Measurements from ENCODE around the gene VAV2. TPM values are rescaled to one million over a fixed set of nuclear protein-coding genes. Genes with fewer than 3 reads are reported as not detected.
A peak's percentile ranks its signal among the peaks of the same experiment; 100 is the strongest.

VAV2 gene
- polyA plus RNA-seq, 1 of the 3 experiments (the other 2 are of a cell fraction), result 14.9 TPM

- no peak for TF ChIP-seq ELF1 (IDR thresholded peaks at IDR 0.05)
Measured at GRCh38 chr9:133893191-133893994, 98.7 kb downstream of the VAV2 start (continued).

- POLR2A ChIA-PET, result no interaction called here
- peaks cover 70% of the 10 kb centered on the region for H3K79me2 ChIP-seq (ENCODE audit: insufficient read depth)
Measured at GRCh38 chr9:133892193-133892920, 99.8 kb downstream of the VAV2 start.

GRCh38 chr9:133891741-133892140 lies 100.4 kb downstream of the VAV2 start:
- CTCF ChIA-PET, result no interaction called here
- Histone ChIP-seq H3K27me3 (ENCODE audit: insufficient read depth) (no peaks in the 10 kb centered on the region), H3K4me2 (no peak overlapping the region), H4K20me1 (ENCODE audit: insufficient read depth) (0 out of 2 replicates have a peak, but pooled peaks cover 12% of the 10 kb centered on the region), H3F3A (replicated peaks; ENCODE audit: insufficient read depth) (peaks cover 6% of the 10 kb centered on the region), H3K79me2 (ENCODE audit: insufficient read depth) (peaks cover 68% of the 10 kb centered on the region), H3K4me3 (ENCODE audit: low read depth in 2 of 2, low read length in 1 of 2) (no peak overlapping the region), H3K9me2 (no peaks in the 10 kb centered on the region), H3K4me1 (ENCODE audit: control insufficient read depth in 1 of 2, insufficient read depth in 2 of 2, low read depth in 1 of 2, low read length in 1 of 2) (peaks cover 13 to 44% of the 10 kb centered on the region in 2 experiments; a peak in 2 of 4 replicates), H2AFZ (ENCODE audit: low read depth) (no peak overlapping the region), H3K9ac (no peak overlapping the region), H3K9me3 (no peaks in the 10 kb centered on the region), H3K27ac (ENCODE audit: low read depth in 2 of 2, low read length in 1 of 2) (no peak overlapping the region), H3K36me3 (replicated peaks in 1 of 2; ENCODE audit: control insufficient read depth in 1 of 2, insufficient read depth in 2 of 2, low read length in 1 of 2) (no peaks in the 10 kb centered on the region)
- DNase-seq, result no peak
- 98% methylated on average over 7 of the region's 7 CpGs for WGBS (ENCODE audit: low lambda C conversion rate)
- POLR2A ChIA-PET, result no interaction called here
- TF ChIP-seq ELF1 (IDR thresholded peaks at IDR 0.05) (no peak), FOXJ3 (CRISPR knock-in tag; IDR thresholded peaks at IDR 0.05) (no peak), MAX (IDR thresholded peaks at IDR 0.05; ENCODE audit: low read depth) (no peak), REST (IDR thresholded peaks at IDR 0.05; ENCODE audit: low read depth, low read length) (no peak), MEF2A (IDR thresholded peaks at IDR 0.05; ENCODE audit: borderline replicate concordance, low read depth) (no peak), TEAD4 (IDR thresholded peaks at IDR 0.05; ENCODE audit: borderline replicate concordance, insufficient read depth) (no peak), NRF1 (IDR thresholded peaks at IDR 0.05; ENCODE audit: low read depth, low read length) (no peak), MXI1 (IDR thresholded peaks at IDR 0.05; ENCODE audit: low read depth, low read length) (no peak), FOSL2 (IDR thresholded peaks at IDR 0.05; ENCODE audit: borderline replicate concordance, low read depth) (no peak), CTCF (IDR thresholded peaks at IDR 0.05) (no peak), TAF1 (IDR thresholded peaks at IDR 0.05; ENCODE audit: borderline replicate concordance, low read depth, low read length) (no peak)

More at GRCh38 chr9:133892193-133892920, 99.8 kb downstream of the VAV2 start:
- Histone ChIP-seq H3K9ac (no peak overlapping the region), H3K9me2 (no peaks in the 10 kb centered on the region), H3K9me3 (no peaks in the 10 kb centered on the region), H3K27me3 (ENCODE audit: insufficient read depth) (no peaks in the 10 kb centered on the region), H3F3A (replicated peaks; ENCODE audit: insufficient read depth) (peaks cover 6% of the 10 kb centered on the region), H2AFZ (ENCODE audit: low read depth) (no peak overlapping the region), H3K4me1 (ENCODE audit: control insufficient read depth in 1 of 2, insufficient read depth in 2 of 2, low read depth in 1 of 2, low read length in 1 of 2) (peaks cover 13 to 41% of the 10 kb centered on the region in 2 experiments; a peak in 2 of 4 replicates), H4K20me1 (ENCODE audit: insufficient read depth) (0 out of 2 replicates have a peak, but pooled peaks cover 12% of the 10 kb centered on the region), H3K4me3 (ENCODE audit: low read depth in 2 of 2, low read length in 1 of 2) (no peak overlapping the region), H3K27ac (ENCODE audit: low read depth in 2 of 2, low read length in 1 of 2) (peak overlapping the region in 1 of 2 experiments; percentile 16; a peak in 1 of 4 replicates), H3K4me2 (no peak overlapping the region), H3K36me3 (replicated peaks in 1 of 2; ENCODE audit: control insufficient read depth in 1 of 2, insufficient read depth in 2 of 2, low read length in 1 of 2) (no peaks in the 10 kb centered on the region)
- DNase-seq, result no peak
- CTCF ChIA-PET, result no interaction called here
- TF ChIP-seq USF2 (IDR thresholded peaks at IDR 0.05; ENCODE audit: borderline replicate concordance, low read depth, low read length) (no peak), SMC3 (IDR thresholded peaks at IDR 0.05; ENCODE audit: low read depth, low read length) (no peak), RAD21 (IDR thresholded peaks at IDR 0.05; ENCODE audit: low read length) (no peak), MAX (IDR thresholded peaks at IDR 0.05; ENCODE audit: low read depth) (no peak), FOSL2 (IDR thresholded peaks at IDR 0.05; ENCODE audit: borderline replicate concordance, low read depth) (no peak), MXI1 (IDR thresholded peaks at IDR 0.05; ENCODE audit: low read depth, low read length) (no peak), POLR2AphosphoS5 (IDR thresholded peaks at IDR 0.05; ENCODE audit: low read depth, low read length) (no peak)
- 90% methylated on average over 9 of the region's 17 CpGs for WGBS (ENCODE audit: low lambda C conversion rate)

All from SK-N-SH (cell line).